ENCODE results near the gene SVIL.

GRCh38 chr10:29486433-29486832 lies 148.3 kb downstream of the SVIL start:
- no peak for TF ChIP-seq CTCF (IDR thresholded peaks at IDR 0.05)
- no peak for TF ChIP-seq POLR2AphosphoS5 (IDR thresholded peaks at IDR 0.05)
- TF ChIP-seq POLR2A (IDR thresholded peaks at IDR 0.05) = no peak
